GM10266 (cell line): ENCODE data around the gene RAB28.

Experiments
- DNase-seq: peaks from one replicate; pipeline ENCODE4 v3.0.0; 2012; ENCODE audit errors: extremely low spot score
- TF ChIP-seq, protein P1 (sequence below): IDR thresholded peaks from 2 replicates; pipeline ENCODE4 v1.5.1; 2012; ENCODE audit warnings: mild to moderate bottlenecking, low read depth; ENCODE audit not compliant: control insufficient read depth, insufficient read depth; ENCODE audit errors: missing control alignments

RAB28 gene

GRCh38 chr4:13504374-13504773, 20.2 kb upstream of the RAB28 start:
- TF ChIP-seq, protein P1, sequence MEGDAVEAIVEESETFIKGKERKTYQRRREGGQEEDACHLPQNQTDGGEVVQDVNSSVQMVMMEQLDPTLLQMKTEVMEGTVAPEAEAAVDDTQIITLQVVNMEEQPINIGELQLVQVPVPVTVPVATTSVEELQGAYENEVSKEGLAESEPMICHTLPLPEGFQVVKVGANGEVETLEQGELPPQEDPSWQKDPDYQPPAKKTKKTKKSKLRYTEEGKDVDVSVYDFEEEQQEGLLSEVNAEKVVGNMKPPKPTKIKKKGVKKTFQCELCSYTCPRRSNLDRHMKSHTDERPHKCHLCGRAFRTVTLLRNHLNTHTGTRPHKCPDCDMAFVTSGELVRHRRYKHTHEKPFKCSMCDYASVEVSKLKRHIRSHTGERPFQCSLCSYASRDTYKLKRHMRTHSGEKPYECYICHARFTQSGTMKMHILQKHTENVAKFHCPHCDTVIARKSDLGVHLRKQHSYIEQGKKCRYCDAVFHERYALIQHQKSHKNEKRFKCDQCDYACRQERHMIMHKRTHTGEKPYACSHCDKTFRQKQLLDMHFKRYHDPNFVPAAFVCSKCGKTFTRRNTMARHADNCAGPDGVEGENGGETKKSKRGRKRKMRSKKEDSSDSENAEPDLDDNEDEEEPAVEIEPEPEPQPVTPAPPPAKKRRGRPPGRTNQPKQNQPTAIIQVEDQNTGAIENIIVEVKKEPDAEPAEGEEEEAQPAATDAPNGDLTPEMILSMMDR, result no peak
- DNase-seq, result no peak

GRCh38 chr4:13498469-13498868, 14.3 kb upstream of the RAB28 start:
- DNase-seq, result no peak
- TF ChIP-seq, protein P1, result no peak

GRCh38 chr4:13496605-13497004, 12.5 kb upstream of the RAB28 start:
- no peak for DNase-seq
- TF ChIP-seq, protein P1, result no peak

DNA sequence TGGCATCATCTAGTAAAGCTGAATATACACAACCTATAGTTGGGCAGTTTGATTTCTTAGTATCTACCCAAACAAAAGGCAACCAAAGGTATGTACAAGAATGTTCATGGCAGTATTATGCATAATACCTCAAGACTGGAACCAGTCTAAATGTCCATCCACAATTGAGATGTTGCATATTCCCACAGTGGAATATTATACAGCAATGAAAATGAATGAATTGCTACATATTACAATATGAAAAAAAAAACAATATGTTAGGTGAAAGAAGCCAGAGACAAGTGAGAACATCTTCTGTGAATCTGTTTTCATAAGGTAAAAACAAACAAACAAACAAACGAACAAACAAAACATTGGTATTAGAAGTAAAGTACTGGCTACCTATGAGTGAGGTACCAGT, 11.6 kb upstream of the RAB28 start:
- TF ChIP-seq, protein P1, result no peak
- no peak for DNase-seq

GRCh38 chr4:13493793-13494192, 9.7 kb upstream of the RAB28 start:
- TF ChIP-seq, protein P1, result no peak
- DNase-seq, result no peak

GRCh38 chr4:13492747-13493146, 8.6 kb upstream of the RAB28 start:
- DNase-seq, result no peak
- TF ChIP-seq, protein P1, result no peak

DNA sequence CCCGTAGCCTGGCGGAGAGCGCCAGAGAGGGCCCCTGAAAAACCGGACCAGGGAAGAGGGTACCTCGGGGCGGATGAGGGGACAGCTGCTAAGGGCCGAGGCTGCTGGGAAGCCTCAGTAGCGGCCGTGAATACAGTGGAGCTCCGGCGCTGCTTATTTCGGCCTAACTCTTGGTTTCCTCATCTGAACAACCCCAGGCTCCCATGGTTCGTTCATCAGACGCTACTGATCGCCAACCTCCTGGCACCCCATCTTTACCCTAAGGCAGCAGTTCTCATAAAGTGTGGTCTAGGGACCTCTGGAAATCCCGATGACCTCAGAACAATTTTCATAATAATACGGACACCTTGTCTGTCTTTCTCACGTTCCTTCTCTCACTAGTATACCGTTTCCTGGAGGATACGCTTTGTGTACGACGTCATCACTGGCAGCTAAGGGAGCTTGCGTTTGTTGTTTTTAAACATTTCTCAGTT, 645 bp upstream of the RAB28 start:
- TF ChIP-seq, protein P1, result no peak
- no peak for DNase-seq
